ENCODE measurements around the gene SIX4. TPM values are rescaled to one million over a fixed set of nuclear protein-coding genes. Genes with fewer than 3 reads are reported as not detected.

Gene SIX4
- total and polyA plus RNA-seq, 9 of the 15 experiments (the other 6 are each of a cell fraction or from before 2014, with no cell fraction given): 0.77 to 8.6 (median 5.6) TPM

DNA sequence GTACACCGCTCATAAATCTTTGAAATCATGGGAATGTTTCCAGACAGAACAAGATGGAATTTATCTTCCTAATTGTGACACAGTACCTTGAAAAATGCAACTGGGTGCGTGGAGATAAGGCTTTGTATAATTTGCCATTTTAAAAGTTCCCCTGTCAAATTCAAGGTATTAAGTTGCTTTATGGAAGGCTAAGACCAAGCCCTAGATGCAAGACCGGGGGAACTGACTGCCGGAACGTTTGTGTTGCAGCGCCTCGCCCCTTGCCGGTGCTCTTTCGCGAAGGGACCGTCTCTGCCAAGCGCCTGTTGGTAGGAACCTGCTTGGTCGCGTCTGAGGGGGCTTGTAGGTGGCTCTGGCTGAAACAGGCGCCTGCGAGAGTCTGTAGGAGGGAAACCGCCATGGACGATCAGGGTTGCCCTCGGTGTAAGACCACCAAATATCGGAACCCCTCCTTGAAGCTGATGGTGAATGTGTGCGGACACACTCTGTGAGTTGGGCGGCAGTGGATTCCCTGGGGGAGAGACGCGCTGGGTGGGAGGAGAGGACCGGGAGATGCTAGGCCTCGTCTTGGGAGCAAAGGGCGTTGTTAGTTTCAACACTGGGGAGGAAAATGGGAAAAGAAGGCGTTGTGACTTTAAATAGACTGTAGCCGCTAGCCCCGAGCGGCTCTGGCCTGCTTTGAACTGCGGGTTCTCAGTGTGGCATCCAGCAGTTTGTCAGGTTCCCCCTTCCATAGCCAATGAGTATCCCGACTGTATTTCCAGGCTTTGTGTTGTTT lies 10.5 kb upstream of the SIX4 start, which contains the start of gene MNAT1 (continued):
- TF ChIP-seq, protein P1, sequence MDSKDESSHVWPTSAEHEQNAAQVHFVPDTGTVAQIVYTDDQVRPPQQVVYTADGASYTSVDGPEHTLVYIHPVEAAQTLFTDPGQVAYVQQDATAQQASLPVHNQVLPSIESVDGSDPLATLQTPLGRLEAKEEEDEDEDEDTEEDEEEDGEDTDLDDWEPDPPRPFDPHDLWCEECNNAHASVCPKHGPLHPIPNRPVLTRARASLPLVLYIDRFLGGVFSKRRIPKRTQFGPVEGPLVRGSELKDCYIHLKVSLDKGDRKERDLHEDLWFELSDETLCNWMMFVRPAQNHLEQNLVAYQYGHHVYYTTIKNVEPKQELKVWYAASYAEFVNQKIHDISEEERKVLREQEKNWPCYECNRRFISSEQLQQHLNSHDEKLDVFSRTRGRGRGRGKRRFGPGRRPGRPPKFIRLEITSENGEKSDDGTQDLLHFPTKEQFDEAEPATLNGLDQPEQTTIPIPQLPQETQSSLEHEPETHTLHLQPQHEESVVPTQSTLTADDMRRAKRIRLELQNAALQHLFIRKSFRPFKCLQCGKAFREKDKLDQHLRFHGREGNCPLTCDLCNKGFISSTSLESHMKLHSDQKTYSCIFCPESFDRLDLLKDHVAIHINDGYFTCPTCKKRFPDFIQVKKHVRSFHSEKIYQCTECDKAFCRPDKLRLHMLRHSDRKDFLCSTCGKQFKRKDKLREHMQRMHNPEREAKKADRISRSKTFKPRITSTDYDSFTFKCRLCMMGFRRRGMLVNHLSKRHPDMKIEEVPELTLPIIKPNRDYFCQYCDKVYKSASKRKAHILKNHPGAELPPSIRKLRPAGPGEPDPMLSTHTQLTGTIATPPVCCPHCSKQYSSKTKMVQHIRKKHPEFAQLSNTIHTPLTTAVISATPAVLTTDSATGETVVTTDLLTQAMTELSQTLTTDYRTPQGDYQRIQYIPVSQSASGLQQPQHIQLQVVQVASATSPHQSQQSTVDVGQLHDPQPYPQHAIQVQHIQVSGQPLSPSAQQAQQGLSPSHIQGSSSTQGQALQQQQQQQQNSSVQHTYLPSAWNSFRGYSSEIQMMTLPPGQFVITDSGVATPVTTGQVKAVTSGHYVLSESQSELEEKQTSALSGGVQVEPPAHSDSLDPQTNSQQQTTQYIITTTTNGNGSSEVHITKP (IDR thresholded peaks at IDR 0.05; ENCODE audit: partially characterized antibody): peak; percentile 57
- TF ChIP-seq SNIP1 (IDR thresholded peaks at IDR 0.05; ENCODE audit: low read depth) (no peak), FOXK1 (CRISPR knock-in tag; IDR thresholded peaks at IDR 0.05; ENCODE audit: borderline replicate concordance) (no peak), ZNF445 (CRISPR knock-in tag; IDR thresholded peaks at IDR 0.05; ENCODE audit: low read depth) (no peak), MYC (IDR thresholded peaks at IDR 0.05; ENCODE audit: low read depth, low read length) (peak; percentile 27; the same call in 1 of the 2 replicates), MYC (CRISPR knock-in tag; IDR thresholded peaks at IDR 0.05; ENCODE audit: borderline replicate concordance, low read depth) (no peak), HLTF (IDR thresholded peaks at IDR 0.05) (0 out of 2 replicates have a peak, but pooled peaks have one; percentile 26), GATAD2B (IDR thresholded peaks at IDR 0.05; ENCODE audit: borderline replicate concordance) (peak; percentile 39; the same call in 1 of the 2 replicates), TEAD1 (CRISPR knock-in tag; IDR thresholded peaks at IDR 0.05) (peak in 1 of 2 experiments; percentile 39; a peak in 1 of 4 replicates), NELFE (IDR thresholded peaks at IDR 0.05; ENCODE audit: insufficient read depth, insufficient read length) (no peak), HNRNPH1 (optimal IDR thresholded peaks at IDR 0.05; ENCODE audit: low read depth, low read length) (no peak), RBM34 (IDR thresholded peaks at IDR 0.05; ENCODE audit: borderline replicate concordance, insufficient read depth, low read length) (no peak)
- TF ChIP-seq, protein P2, sequence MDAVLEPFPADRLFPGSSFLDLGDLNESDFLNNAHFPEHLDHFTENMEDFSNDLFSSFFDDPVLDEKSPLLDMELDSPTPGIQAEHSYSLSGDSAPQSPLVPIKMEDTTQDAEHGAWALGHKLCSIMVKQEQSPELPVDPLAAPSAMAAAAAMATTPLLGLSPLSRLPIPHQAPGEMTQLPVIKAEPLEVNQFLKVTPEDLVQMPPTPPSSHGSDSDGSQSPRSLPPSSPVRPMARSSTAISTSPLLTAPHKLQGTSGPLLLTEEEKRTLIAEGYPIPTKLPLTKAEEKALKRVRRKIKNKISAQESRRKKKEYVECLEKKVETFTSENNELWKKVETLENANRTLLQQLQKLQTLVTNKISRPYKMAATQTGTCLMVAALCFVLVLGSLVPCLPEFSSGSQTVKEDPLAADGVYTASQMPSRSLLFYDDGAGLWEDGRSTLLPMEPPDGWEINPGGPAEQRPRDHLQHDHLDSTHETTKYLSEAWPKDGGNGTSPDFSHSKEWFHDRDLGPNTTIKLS (IDR thresholded peaks at IDR 0.05; ENCODE audit: borderline replicate concordance, low read depth): 0 out of 2 replicates have a peak, but pooled peaks have one; percentile 47
- TF ChIP-seq, protein P3, sequence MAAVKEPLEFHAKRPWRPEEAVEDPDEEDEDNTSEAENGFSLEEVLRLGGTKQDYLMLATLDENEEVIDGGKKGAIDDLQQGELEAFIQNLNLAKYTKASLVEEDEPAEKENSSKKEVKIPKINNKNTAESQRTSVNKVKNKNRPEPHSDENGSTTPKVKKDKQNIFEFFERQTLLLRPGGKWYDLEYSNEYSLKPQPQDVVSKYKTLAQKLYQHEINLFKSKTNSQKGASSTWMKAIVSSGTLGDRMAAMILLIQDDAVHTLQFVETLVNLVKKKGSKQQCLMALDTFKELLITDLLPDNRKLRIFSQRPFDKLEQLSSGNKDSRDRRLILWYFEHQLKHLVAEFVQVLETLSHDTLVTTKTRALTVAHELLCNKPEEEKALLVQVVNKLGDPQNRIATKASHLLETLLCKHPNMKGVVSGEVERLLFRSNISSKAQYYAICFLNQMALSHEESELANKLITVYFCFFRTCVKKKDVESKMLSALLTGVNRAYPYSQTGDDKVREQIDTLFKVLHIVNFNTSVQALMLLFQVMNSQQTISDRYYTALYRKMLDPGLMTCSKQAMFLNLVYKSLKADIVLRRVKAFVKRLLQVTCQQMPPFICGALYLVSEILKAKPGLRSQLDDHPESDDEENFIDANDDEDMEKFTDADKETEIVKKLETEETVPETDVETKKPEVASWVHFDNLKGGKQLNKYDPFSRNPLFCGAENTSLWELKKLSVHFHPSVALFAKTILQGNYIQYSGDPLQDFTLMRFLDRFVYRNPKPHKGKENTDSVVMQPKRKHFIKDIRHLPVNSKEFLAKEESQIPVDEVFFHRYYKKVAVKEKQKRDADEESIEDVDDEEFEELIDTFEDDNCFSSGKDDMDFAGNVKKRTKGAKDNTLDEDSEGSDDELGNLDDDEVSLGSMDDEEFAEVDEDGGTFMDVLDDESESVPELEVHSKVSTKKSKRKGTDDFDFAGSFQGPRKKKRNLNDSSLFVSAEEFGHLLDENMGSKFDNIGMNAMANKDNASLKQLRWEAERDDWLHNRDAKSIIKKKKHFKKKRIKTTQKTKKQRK (IDR thresholded peaks at IDR 0.05; ENCODE audit: borderline replicate concordance, low read depth, low read length): no peak

Measured in K562 (cell line).